B cell (primary cell): ENCODE measurements around the gene PLCXD1.
"Not testable (repeated sequence)": the region's sequence is repeated elsewhere in the genome, so short reads cannot be mapped to it uniquely, and the experiment has no call there.

Source experiments
- EZH2 ChIP-seq: IDR thresholded peaks from 2 replicates; pipeline ENCODE4 v1.6.1; 2012; ENCODE audit warnings: borderline replicate concordance, low read depth, mild to moderate bottlenecking, moderate library complexity, low read length; ENCODE audit not compliant: insufficient read depth, poor library complexity, severe bottlenecking
- TF ChIP-seq, protein P1 (sequence below): fragments of 200-600 bp; IDR thresholded peaks from one replicate; pipeline ENCODE4 v1.8.0; 2022; ENCODE audit warnings: antibody characterized with exemption, mild to moderate bottlenecking

DNA sequence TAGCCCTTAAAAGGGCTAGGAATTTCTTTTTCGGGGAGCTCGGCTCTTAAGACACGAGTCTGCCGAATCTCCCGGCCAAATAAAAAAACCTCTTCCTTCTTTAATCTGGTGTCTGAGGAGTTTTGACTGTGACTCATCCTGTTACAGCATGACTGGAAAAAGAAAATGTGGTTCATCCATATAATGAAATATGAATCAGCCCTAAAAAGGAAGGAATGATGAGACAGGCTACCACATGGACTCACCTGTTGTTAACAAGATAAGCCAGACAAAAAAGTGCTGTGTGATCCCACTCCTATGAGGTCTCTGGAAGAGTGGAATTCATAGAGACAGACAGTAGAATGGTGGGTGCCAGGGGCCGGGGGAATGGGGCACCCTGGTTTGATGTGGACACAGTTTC is 45.0 kb upstream of the PLCXD1 start:
- TF ChIP-seq, protein P1, sequence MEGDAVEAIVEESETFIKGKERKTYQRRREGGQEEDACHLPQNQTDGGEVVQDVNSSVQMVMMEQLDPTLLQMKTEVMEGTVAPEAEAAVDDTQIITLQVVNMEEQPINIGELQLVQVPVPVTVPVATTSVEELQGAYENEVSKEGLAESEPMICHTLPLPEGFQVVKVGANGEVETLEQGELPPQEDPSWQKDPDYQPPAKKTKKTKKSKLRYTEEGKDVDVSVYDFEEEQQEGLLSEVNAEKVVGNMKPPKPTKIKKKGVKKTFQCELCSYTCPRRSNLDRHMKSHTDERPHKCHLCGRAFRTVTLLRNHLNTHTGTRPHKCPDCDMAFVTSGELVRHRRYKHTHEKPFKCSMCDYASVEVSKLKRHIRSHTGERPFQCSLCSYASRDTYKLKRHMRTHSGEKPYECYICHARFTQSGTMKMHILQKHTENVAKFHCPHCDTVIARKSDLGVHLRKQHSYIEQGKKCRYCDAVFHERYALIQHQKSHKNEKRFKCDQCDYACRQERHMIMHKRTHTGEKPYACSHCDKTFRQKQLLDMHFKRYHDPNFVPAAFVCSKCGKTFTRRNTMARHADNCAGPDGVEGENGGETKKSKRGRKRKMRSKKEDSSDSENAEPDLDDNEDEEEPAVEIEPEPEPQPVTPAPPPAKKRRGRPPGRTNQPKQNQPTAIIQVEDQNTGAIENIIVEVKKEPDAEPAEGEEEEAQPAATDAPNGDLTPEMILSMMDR, result not testable (repeated sequence)
- TF ChIP-seq EZH2, result not testable (repeated sequence)
